ENCODE measurements around the gene SEMA6B.

SEMA6B gene

DNA sequence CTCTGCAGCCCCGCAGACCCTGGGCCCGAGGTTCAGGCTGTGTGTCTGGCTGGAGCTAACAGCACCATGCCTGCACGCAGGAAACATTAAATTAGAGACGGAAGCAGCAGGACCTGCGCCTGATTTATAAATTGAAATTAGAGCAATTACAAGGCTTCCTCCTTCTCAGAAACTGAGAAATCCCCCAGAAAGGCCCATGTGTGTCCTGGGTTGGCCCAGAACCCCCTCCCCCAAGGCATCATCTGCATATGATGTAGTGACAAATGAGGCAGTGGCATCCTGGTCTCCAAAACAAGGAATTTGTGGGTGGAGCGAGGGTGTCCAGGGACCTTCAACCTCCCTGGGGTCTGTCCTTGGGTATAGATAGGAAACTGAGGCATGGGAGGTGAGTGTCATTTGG, 27.2 kb upstream of the SEMA6B start:
- no peak for DNase-seq

DNA sequence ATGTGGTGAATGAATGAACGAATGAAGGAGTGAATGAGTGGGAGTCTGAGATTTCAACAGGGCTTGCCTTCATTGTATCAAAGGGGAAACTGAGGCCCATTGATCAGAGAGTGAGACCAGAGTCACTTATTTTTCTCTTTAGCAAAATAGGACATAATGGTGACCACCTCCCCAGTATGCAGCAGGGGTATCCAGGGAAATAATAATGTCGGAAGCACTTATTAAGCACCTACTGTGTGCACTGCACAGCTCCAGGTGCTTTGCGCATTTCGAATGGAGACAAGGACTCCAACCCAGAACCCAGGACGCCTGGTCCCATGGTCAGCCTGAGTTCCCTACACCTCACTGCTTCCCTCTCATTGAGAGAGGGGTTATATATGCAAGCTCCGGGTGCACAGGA, 26.8 kb upstream of the SEMA6B start:
- DNase-seq = no peak

DNA sequence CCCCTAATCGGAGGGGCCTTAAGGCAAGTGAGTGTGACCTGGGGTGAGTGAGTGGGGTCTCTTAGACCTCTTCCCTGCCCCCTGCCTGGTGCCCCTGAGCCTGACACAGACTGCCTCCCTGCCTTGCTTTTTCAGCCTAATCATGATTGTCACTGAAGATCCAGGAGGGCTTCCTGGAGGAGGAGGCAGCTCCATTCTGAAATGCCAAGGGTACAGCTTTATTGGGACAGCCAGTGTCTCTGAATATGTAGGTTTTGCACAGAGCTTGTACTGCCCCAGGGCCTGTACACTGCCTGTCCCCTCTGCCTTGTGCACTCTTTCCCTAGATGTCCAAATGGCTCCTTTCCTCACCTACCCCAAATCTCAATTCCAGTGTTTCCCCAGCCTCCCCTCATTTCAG, 26.1 kb upstream of the SEMA6B start:
- no peak for DNase-seq

DNA sequence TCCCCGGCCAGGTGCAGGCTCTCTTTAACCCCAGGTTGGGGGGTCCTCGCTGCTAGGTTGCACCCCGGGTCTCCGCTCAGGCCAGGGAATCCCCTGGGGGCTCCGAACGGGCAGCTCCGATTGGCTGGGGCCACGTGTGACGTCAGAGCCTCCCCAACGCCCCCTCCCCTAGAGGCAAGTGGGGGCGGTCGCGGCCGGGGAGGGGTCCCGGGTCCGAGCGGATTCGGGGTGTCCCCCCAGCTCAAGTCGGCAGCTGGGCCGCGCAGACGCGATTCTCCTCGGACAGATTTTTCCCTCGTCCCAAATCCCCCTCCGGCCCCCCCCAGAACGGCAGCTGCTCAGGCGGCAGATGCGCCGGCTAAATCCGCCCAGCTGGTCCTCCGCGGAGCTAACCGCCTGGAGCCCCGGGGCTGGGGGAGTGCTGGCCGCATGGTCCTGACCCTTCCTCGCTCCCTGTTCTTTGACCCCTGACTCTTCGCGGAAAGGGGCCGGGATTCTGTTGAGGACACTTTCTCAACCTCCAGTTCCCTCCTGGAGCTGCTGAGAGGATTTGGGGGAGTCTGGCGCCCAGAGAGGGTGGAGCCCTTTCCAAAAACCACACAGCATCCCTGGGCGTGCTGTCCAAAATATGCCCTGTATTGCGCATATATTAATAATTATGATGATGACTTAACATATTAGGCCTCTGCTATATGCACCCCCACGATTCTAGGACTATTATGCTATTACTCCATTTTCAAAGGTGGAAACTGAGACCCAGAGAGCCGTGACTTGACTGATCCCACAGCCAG, 25.4 kb upstream of the SEMA6B start:
- DNase-seq = no peak

DNA sequence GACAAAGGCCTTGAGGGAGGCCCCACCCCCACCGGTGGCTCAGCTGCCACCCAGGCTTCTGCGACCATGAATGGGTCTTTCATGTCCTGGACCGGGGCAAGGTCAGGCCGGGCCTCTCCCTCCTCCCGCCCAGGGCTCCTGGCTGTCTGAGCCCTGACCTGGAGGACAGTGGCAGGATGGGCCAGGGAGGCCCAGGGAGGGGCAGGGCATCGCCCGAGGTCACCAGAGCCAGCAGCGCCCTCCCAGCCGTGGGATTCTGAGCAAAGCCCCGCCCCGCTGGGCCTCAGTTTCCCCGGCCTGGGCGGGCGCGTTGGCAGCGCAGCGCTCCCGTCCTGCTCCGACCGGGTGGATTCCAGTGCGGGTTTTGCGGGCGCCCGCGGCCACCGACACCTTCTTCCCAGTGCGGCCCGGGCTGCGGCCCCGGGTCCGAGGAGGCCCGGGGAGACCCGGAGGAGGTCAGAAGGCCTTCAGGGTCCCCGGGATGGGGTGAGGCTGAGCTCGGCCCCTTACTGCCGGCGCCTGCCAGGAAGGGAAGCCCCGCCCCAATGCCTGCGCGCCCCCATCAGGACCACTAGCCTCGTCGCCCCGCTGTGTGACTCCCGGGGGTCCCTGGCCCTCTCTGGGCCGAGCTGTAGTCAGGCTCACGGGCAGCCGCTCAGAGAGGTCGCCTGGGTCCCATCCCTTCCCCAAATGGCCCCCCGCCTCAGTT, 24.6 kb upstream of the SEMA6B start:
- DNase-seq = no peak

DNA sequence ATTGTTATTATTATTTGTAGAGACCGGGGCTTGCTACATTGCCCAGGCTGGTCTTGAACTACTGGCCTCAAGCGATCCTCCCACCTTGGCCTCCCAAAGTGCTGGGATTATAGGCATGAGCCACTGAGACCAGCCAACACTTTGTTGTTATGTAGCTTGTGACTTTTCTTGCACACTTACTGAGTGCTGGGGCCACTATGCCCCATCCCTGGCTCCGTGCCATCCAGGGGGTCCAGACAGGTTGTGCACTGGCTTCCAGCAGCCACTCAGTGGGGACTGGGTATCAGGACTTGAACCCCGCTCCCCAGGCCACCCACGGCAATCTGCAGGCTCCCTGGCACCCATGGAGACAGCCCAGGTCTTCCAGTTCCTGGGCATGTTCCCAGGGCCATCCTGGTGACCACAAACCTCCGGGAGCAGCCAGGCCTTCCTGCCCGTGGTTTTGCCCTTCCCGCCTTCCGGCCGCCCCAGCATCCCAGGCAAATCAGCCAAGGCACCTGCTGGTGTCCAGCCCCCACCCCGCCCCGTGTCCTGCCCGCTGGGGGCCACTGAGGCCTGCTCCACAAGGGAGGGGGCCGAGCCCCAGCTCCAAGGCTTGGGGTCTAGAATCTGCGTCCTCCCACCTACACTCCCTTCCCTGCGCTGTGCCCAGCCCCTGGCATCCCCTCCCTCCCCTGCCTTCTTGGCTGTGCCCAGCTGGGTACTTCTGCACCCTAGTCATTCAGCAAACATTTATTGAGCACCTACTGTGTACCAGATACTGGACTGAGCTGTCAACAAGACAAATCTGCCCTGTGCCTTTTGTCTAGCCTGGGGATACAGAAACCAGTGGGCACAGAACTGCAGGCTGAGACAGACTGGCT, 23.7 kb upstream of the SEMA6B start:
- no peak for DNase-seq

DNA sequence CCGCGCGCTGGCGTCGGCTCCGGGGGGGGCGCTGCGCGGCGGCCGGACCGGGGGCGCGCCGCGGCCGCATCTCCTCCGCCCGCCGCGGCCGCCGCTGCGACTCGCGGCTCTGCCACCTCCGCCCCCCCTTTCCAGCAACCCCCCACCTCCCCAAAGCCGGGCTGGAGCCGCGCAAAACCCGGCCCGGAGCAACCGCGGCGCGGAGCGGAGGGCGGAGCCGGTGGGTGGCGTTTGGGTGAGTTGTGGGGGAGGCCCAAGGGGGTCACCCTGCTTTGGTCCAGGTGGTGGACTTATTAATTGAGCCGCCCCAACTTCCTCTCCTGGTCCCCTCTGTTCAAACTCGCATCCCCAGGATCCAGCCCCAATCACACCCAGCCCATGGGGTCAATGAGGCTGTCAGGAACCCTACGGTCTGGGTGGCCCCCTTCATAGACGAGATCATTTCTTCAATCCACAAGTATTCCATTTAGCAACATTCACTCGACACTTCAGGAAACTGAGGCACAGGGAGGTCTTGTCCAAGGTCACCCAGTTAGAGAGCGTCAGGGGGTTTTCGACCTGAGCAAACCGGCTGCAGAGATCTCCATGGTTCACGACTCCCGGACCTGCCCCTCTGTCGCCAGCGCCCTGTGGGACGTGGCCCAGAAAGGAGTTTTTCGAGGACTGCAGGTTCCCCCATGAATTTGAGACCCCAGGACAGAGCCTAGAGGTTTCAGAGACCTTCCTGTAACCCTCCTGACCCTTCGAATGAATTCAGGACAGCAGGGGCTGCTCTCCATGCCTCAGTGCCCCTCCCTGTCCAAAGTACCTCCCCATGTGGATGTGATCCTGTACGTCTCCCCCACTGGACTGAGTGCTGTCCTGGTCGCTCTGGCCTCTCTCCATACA, 22.4 kb upstream of the SEMA6B start:
- DNase-seq = peak in 1 of 2 experiments; percentile 29

DNA sequence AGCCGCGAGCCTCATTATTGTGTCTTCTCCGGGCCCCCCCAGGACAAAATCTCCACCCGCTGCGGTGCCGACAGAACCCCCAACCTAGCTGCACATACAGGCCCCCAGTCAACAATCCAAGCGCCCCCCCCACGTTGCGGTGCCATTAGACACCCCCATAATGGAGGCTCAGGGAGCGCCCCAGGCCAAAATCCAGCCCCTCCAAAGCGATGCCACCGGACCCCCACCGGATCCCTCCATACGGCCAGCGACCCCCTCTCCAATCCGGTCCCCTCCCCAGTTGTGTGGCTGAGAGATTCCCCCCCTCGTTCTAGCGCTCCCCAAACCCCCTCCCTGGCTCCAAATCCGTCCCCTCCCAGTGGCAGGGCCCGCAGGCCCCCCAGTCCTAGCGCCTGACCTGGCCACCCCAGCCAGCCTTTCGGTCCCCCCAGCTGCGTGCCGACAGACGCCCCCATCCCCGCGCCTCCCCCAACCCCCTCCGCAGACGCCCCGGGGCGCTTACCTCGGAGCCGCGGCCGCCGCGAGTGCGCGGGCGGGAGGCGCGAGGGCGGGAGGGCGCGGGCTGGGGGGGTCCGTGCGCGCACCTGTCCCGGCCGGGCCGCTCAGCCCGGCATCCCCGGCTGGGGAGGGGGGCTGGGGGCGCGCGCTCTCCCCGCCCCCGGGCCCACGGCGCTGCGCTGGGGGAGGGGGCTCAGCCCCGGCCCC, 21.6 kb upstream of the SEMA6B start:
- DNase-seq = no peak

DNA sequence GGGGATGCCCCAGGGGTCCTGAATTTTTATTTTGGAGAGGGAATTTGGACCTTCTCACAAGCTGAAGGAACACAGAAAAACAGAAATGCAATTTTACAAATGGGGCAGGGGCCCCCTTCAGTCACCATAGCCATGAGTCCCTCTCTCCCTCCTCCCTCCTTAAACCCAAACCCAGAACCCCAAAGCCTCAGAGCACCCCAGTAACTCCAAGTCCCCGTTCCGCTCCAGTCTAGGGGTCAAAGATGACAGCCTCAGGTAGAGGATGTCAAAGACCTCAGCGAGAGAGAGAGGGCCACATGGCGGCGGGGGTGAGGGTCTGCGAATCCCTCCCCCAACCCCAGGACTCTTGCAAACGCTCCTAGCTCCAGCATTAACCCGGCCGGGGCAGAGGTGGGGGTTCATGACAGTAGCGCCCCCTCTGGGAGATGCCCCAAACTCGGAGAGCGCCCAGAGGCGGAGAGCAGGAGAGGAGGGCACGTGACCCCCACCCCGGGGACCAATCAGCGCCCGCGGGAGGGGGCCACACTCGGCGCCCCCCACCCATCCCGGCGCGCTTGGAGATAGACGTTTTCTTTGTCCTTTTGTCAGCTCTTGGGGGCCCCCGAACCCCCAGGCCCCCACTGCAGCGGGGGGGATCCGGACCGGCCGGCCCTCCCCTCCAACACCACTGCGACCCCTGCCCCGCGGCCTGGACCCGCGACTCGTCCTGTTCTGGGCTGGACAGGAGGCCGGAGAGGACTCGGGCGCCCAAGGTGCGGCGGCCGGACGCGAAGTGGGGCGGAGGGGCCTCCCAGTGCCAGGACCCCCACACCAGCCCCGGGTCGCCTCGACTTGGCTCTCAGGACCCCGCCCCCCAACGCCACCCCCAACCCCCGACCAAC, 20.8 kb upstream of the SEMA6B start:
- DNase-seq = no peak

DNA sequence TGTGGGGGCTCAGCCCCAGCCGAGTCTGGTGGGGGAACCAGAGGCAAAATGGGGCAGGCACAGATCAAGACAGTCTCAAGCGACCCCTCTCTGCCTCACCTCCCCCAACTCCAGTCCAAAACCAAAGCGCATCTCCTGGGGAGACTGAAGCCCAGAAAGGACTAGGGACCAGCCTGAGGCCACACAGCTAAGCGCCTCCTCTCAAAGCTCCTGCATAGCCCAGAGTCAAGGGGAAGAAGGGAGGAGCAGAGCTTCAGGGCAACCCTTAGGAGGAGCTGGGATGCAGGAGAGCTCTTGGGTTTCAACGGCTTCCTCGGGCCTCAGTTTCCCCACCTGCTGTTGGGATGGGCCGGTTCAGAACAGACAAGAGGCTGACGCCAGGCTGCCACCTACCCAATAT, 19.9 kb upstream of the SEMA6B start:
- no peak for DNase-seq

DNA sequence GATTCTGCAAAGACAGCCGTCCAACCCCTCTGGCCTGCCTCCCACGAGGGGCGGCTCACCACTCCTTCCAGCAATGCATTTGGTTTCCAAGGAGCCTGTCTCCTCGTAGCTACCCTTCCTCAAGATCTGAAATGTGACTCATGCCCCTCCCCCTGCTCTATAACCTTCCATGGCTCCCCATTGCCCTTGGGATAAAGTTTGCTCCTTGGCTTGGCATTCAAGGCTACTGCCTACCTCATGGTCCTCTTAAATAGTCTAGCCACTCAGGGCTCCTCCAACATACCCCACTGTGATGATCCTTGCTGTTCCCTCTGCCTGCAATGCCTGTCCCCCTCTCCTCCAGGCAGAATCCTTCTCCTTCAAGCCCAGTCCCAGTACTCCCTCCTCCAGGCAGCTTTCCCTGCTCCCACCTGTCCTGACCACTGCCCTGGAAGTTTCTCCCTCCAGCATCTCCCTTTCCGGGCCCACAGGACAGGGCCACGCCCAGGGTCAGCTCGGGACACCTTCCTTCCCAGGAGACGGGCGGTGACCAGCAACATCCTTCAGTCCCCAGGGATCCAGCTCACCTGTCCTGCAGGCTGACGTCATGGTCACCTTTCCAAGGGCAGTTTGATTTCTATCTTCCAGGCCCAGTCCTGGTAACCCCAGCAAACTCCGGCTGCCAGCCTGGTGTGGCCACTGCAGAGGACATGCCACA, 19.2 kb upstream of the SEMA6B start:
- DNase-seq = no peak

DNA sequence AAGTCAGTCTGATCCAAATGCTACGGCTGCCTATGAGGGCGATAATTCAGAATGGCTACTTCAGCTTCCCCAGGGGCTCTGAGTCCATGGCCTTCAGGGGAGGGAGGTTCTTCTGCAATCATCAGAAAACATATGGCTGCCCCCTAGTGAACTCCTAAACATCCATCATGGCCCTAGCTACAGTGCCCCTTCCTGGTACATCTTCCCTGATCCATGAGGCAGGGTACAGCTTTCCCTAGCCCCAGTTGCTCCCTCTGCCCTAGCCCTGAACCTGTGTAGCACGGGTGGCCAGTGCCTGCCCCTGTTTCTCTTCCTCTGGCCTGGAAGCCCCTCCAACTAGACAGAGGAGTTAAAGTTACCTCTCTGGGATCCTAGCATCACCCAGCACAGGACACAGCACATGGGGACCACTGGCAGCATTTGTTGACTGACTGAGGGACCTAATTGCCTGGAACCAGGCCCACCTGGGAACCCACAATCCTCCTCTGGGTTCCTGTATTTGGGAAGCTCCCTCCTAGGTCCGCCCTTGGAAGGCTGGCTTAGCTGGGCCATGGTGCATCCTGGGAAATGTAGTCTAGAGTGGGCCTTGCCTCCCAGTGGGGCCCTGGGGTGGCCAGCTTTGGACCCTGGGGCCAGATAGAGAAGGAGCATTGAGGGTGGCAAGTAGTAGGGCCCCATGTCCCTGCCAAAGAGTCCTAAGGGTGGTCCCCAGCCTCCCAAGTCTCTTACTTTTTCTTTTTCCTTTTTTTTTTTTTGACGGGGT, 17.7 kb upstream of the SEMA6B start:
- DNase-seq = peak; percentile 20 to 32

DNA sequence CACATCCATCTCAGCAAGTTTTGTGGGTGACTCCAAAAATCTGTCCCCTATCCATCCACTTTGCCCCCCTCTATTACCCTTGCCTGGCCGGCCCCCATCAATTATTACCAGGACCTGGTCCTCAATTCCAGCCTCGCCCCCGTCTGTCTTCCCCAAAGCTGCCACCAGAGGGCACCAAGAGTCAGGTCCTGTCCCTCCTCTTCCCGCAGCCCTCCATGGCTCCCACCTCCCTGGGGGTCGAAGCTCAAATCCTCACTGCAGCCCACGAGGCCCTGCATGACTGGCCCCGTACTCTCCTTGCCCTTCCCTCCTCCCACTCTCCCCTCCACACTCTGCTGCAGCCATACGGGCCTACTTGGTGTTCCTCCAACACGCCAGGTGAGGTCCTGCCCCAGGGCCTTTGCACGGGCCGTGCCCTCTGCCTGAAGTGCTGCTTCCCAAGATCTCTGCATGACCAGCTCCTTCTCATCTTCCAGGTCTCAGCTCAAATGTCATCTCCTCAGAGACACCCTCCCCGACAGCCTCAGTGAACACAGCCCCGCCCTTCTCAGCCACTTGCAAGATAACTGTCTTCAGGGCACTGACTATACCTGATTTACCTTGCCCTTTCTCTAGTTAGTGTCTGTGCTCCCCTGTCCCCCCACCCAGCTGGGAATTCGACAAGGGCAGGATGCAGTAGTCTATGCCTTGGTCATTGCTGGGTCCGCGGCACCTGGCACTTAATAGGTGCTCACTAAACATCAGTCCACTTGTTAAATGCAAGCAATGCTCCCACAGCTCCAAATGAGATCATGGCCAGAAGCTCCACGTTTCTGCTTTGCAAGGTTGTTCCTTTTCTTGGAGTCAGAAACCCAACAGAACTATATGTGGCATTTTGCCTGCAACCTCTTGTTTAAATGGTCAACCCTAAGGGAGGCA, 16.8 kb upstream of the SEMA6B start:
- DNase-seq = peak in 1 of 2 experiments; percentile 26

DNA sequence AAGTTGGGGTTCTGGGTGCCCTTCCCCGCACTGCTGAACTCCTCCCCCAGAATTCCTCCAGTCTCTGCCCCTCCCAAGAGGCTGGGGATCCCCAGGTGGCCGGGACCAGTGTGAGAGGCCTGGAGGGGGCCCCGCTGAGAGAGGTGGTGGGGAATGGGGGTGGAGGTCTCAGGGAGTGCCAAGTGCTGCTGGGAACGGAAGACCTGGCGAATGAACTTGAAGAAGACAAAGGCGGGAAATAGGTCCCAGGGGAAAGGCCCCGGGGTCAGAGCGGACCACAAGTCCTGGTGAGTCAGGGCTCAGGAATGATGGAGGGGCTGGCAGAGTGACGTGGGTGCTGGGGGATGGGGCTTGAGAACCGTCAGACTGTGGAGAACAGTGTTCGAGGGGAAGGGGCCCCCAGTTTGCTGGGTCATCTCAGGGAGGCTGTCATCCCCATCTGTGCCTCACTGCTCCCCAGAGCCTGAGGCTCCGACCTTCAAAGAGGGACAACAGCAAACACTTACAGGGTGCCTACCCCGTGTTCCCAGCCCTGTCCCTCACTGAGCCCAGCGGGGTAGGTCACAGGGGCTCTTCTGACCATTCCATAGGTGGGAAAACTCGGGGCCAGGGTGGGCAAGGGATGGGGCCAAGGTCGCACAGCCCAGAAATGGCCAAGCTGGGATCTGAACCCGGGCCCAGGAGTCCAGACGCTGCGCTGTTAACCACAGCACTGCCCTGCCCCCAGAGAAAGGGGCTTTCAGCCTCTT, 16.0 kb upstream of the SEMA6B start:
- DNase-seq = no peak

DNA sequence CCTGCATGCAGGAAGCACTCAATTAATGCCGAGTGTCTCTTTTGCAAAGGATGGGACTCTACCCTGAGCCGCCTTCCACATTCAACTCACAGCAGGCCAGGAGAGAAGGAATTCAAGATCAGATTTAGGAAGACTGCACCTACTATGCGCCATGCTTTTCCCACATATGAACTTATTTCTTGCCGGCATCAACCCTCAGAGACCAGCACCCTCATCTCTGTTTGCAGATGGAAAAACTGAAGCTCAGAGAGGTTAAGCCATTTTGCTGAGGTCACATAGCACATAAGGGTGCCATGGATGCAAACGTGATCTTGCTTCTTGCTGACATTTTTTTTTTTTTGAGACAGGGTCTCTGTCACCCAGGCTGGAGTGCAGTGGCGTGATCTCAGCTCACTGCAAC, 14.2 kb upstream of the SEMA6B start:
- no peak for DNase-seq

DNA sequence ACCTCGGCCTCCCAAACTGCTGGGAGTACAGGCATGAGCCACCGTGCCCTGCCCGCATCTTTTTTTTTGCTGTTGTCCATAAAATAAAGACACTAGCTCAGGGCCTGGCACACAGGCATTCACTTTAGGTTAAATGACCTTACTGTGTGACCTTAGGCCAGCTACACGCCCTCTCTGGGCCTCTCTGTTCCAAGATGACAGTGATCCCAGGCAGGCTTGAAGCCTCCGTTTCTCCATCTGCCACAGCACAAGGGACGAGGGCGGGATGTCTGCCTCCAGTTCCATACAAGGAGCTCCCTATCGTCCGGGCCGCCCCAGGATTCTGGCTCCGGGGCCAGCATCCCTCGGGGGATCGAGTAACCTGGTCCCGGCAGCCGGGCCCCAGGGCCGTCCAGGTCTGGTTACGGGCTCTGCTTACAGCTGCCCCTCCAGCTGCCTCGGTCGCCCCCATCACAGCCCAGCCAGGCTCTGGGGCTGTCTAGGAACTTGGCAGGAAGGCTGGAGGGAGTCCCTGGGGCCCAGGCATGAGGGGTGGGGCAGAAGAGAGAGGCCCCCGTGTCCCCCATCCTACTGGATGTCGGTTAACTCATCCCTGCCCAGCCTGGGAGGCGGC, 11.9 kb upstream of the SEMA6B start:
- no peak for DNase-seq

DNA sequence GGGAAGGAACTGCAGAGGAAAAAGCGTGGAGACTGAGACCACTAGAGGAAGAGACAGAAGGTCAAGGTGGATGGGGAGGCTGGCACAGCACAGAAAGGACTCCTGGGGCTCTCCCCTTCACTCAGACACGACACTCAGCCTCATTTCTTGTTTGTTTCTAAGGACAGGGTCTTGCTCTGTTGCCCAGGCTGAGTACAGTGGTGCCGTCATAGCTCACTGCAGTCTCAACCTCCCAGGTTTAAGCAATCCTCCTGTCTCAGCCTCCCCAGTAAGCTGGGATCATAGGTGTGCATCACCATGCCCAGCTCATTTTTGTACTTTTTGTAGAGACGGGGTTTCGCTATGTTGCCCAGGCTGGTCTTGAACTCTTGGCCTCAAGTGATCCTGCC, 11.4 kb upstream of the SEMA6B start:
- no peak for DNase-seq
